GM21576 (cell line): ENCODE data around the gene LSP1.

ENCODE experiments used
- ATAC-seq: cut with Tn5 transposase; IDR thresholded peaks from one replicate; pipeline ENCODE4 v1.9.1; 2021; ENCODE audit warnings: mild to moderate bottlenecking, moderate library complexity; ENCODE audit not compliant: unreplicated experiment

LSP1 gene

DNA sequence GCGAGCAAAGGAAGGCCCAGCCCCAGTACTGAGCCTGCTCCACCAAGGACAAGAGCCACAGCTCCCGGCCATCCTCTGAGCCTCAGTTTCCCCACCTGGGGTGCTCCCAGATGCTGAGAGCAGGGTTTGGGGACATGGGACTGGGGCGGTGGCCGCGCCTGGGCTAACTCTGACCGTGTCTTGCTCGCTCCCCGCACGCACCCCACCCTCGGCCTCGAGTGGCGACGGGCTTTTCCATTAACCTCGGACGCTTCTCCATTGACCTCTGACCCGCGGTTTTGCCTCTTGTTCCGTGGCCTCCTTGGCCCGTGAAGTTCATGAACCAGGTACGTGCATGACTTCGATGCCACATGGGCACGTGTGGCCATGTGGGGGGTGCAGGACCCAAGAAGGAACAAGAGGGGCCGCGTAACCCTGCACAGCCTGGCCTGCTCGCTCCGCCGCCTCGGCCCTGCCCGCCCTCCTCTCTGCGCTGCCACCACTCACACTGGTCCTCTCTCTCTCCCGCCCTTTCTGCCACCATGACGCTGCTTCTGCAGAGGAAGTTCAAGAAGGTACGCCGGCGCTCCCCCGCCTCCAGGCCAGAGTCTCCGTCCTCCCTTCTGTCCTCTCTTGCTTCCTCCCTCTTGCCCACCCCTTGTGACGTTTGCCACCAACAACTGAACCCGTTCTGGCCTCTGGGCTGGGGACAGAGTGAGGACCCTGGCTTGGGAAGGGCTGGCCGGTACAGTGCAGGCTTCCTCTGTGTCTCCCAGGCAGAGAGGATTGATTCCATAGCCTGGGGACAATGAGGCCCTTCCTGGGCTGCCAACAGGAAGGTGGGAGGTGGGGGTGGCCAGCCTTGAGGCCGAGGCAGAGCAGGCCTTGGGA lies 73.5 kb downstream of the LSP1 start:
- no peak for ATAC-seq

GRCh38 chr11:1927026-1927847 lies 74.4 kb downstream of the LSP1 start:
- ATAC-seq = no peak

GRCh38 chr11:1927848-1928469 lies 75.1 kb downstream of the LSP1 start:
- no peak for ATAC-seq

GRCh38 chr11:1928470-1928890 lies 75.6 kb downstream of the LSP1 start:
- ATAC-seq = no peak

- no peak for ATAC-seq
Observed at GRCh38 chr11:1928891-1929541, 76.1 kb downstream of the LSP1 start.

DNA sequence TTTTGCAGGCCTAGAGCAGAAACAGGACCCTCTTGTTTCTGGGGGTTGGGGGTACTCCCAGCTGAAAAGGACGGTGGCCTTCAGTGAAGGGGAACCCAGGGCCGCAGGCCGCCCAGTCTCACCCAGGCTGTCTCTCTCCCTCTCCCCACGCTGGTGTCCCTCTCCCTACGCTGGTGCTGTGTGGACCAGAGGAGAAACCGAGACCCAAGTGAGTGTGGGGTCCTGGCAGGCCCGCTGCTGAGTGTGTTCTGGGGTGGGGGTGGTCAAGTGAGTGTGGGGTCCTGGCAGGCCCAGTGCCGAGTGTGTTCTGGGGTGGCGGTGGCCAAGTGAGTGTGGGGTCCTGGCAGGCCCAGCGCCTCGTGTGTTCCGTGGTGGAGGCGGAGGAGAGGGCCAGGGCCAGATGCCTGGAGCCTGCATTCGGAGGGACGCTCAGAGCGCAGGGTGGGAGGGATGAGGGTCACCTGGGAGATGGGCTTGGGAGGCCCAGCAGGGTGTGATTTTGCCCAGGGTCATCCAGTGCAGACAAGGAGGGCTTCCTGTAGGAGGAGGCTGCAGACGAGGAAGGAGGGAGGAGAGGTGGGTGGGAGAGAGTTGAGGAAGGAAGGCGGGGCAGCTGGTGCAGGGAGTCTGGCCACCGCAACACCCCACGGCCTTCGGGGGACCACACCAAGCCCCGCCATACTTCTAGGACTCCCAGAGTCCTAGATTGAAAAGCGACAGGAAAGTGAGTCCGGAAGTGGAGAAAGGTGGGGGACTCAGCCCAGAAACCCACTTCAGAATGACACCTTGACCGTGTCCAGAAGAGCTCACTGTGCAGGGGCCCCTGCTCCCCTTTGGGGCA lies 77.0 kb downstream of the LSP1 start:
- no peak for ATAC-seq

DNA sequence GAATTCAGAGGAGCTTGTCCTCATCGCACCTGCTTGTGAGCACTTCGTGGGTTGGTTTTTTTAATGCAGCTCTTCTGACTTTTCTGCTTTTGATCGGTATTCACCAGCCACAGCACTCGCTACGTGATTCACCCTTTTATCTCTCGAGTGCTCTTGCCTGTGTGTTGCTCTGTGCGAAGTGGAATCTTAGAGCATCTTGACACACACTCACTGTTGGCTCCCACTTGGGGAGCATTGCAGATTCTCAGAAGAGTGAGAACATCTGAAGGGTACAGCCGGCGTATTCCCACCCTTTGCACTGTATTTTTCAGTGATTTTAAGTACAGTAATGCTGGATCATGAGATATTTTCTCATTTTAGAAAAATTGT lies 77.6 kb downstream of the LSP1 start:
- no peak for ATAC-seq

GRCh38 chr11:1931341-1932104 lies 78.6 kb downstream of the LSP1 start:
- no peak for ATAC-seq

GRCh38 chr11:1932105-1932480 lies 79.2 kb downstream of the LSP1 start:
- no peak for ATAC-seq

DNA sequence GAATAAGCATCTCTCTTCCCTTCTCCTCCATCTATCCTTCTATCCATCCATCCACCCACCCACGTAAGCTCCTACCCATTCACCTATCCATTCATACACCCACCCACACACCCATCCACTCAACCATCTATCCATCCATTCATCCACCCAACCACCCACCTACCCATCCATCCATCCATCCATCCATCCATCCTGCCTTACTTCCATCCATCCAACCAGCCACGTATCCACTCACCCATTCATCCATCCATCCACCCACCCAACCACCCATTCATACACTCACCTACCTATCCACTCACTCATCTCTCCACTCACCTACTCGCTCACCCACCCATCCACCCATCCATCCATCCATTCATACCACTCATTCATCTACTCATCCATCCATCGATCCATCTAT lies 79.8 kb downstream of the LSP1 start:
- no peak for ATAC-seq

DNA sequence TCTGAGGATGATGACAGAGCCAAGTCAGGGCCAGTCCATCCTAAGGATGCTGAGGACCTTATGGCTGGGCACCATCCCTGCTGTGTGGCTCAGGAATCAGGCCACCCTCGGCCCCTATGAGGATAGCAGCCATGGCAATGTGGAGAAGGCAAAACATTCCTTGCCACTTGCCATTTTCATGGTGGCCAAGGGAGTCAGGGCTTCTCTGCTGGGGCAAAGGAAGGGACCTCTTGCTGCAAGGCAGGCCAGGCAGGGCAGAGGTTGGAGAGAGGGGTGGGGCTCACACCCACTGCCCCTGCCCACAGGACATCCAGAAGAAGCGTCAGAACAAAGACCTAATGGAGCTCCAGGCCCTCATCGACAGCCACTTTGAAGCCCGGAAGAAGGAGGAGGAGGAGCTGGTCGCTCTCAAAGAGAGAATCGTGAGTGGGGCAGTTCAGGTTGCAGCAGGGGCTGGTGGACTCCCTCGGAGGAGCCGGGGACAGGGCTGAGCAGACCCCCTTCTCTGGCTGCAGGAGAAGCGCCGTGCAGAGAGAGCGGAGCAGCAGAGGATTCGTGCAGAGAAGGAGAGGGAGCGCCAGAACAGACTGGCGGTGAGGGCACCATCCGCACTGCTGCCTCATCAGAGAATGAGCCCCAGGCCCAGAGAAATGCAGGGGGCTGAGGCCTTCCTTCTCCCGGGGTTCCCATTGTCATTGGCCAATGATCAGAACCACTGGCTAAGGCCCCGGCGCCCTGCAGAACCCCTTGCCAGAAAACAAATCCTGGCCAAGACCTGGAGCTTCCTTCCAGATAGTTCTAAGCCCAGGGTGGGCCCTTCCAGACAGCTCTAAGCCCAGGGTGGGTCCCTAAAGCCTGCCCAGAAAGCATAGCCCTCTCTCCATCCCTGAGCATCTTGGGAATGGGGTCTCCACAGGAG lies 80.8 kb downstream of the LSP1 start:
- ATAC-seq = no peak

GRCh38 chr11:1934335-1935155 lies 81.7 kb downstream of the LSP1 start:
- no peak for ATAC-seq

GRCh38 chr11:1935156-1936071 lies 82.5 kb downstream of the LSP1 start:
- no peak for ATAC-seq

DNA sequence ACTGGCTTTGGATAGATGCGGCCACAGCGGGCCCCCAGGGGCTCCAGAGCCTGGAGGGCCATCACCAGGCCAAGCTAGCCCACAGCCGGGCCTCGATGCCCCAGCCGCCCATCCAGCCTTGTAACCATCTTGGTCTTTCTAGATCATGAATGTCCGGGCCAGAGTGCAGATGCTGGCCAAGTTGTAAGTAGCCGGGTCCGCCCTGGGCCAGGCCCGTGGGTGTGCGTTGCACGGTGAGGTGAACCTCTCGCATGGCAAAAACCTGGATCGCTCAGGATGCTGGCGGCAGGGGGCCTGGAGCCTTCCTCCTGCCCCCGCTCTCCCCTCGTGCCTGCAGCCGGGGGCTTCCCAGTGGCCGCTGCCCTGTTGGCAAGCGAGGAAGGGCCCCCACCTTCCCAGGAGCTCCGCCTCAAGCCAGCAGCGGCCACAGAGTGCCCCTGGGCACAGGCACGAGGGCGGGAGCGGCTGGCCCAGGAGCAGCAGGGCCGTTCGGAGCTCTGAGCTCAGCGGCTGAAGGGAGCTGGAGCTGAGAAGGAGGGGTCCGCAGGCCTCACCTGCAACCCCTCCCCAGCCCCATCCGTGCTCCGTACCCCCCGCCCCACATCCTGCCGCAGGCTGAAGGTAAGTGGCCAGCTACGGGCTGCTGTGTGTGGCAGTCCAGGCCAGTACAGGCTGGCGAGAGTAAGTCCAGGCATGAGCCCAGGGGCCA lies 83.3 kb downstream of the LSP1 start:
- ATAC-seq = no peak

GRCh38 chr11:1936781-1937615 lies 84.1 kb downstream of the LSP1 start:
- no peak for ATAC-seq
